NCI-H2107 treated with DMSO at 0.1 percent for 48 hours (cell line): ENCODE measurements around the gene CFAP65.

Source experiments
- DNase-seq: peaks from one replicate; lab custom pipeline; 2025; ENCODE audit not compliant: unreplicated experiment; lab: John Stamatoyannopoulos, UW

CFAP65 gene

GRCh38 chr2:219017201-219017931 is 23.9 kb downstream of the CFAP65 start:
- DNase-seq: no peak

- no peak for DNase-seq
Measured at GRCh38 chr2:219016721-219017120, 24.6 kb downstream of the CFAP65 start.

DNA sequence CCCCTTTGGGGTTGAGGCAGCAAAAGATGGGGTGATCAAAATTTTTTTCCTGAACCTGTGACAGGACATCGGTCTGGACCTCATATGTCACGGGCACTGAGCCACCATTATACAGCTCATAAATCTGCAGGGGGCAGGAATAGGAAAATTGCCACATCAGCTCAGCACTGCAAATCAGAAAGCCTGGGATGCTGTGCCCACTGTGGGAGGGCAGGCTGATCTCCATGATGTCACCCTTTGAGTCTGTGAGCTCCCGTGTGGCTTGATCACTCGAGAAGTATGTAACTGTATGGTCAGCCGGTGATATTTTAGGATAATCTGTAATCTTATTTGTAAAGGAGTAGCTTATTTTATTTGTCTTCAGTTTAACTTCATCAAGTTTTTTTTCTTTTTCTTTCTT is 30.4 kb downstream of the CFAP65 start:
- DNase-seq: no peak

DNA sequence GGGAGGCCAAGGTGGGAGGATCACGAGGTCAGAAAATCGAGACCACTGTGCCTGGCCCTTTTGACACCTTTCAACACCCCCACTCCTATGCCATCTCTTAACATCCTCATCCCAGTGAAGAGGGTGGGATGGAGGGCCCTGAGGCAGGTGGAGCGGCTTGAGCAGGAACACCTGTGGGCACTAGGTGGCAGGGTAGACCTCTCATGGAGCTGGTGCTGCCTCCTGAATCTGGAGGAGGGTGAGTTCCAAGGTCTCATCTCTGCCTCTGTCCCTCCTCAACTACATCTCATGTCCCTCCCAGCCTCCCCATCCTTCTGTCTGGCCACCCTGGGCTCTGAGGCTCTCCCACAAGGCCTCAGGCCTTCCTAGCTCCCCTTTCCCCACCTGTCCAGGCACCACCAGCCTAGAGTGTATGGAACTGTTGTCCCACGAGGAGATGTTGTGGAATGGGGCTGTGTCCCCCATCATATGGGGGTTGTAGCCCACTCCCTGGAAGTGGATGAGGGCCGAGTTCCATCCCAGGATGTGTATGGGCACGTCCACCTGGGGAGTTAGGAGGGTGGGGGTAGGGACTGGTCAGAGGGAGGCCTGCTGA is 31.1 kb downstream of the CFAP65 start:
- DNase-seq: no peak

DNA sequence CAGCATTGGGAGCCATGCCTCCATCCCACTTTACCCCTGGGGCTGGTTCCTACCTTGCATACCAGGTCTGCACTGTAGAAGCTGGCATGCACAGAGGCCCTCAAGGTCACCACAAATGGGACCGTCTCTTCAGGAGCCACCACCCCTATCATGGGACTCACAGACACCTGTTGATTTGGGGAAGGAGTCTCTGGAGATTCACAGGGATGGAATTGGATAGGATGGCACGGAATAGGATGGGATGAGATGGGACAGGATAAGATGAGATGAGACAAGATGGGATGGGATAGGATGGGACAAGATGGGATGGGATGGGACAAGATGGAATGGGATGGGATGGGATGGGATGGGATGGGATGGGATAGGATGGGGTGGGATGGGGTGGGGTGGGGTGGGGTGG is 32.0 kb downstream of the CFAP65 start:
- no peak for DNase-seq

- no peak for DNase-seq
Measured at GRCh38 chr2:219003979-219004378, 37.3 kb downstream of the CFAP65 start.

DNA sequence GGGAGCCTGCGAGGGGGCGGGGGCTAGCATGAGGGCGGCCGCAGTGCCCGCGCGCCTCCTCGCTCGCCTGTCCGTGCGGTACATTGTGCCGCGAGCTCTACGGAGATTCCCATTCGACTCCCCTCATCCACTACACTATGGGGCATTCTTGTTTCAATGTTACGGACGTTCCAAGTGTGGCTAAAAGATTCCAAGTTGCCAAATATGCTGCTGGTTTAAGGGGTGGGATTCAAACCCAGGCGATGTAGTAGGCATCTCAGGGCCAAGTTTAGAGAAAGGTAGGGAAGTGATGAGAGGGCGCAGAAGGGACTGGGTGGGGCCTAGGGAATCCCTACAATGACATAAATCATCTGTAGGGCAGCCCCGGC is 38.1 kb downstream of the CFAP65 start:
- DNase-seq: no peak

GRCh38 chr2:219002395-219003266 is 38.7 kb downstream of the CFAP65 start:
- DNase-seq: peak; percentile 53

- DNase-seq: peak; percentile 91
Measured at GRCh38 chr2:219001577-219002394, 39.5 kb downstream of the CFAP65 start.

DNA sequence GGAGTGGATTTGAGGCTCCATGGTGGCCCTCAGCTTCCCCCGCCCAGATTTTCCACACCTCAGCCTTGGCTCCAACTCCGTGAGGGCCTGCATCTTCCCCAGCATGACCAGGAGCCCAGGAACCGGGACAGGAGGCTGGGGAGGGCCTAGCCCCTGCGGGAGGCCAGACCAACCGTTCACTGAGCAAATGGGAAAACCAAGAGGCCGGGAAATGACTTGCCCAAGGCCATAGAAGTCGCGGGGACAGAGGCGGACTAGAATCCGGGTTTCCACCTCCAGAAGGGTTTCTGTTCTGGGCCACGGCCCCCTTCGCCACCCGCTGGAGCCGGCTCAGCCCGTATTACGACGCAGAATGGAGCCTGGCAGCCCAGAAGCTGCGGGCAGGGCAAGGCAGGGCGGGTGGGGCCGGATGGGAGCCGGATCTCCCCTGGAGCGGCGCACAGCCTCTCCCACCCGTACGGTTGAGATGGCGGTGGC is 40.2 kb downstream of the CFAP65 start:
- DNase-seq: no peak

DNA sequence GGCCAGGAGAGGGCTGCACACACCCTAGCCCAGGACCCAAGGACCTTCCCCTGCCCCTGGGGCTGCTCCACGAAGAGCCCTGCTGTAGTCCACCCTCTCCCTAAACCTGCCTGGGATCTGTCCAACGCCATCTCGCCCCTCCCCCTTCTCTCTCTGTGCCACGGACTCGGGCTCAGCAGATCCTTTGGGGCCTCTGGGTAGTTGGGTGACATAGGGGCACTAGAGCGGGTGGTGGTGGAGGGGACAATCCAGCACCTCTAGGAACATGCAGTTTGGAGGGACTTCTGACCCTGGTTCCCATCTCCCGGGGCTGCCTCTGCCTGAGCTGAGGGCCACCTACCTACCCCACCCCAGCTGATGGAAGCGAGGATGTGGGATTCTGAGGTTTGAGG is 40.8 kb downstream of the CFAP65 start:
- peak; percentile 44 for DNase-seq

- DNase-seq: peak; percentile 77
Measured at GRCh38 chr2:218999881-219000568, 41.3 kb downstream of the CFAP65 start.

GRCh38 chr2:218999021-218999880 is 42.1 kb downstream of the CFAP65 start:
- no peak for DNase-seq

- peak; percentile 53 for DNase-seq
Measured at GRCh38 chr2:218998414-218999002, 42.8 kb downstream of the CFAP65 start.

- peak; percentile 56 for DNase-seq
Measured at GRCh38 chr2:218997731-218998130, 43.6 kb downstream of the CFAP65 start.

GRCh38 chr2:218996937-218997336 is 44.4 kb downstream of the CFAP65 start:
- peak; percentile 56 for DNase-seq

DNA sequence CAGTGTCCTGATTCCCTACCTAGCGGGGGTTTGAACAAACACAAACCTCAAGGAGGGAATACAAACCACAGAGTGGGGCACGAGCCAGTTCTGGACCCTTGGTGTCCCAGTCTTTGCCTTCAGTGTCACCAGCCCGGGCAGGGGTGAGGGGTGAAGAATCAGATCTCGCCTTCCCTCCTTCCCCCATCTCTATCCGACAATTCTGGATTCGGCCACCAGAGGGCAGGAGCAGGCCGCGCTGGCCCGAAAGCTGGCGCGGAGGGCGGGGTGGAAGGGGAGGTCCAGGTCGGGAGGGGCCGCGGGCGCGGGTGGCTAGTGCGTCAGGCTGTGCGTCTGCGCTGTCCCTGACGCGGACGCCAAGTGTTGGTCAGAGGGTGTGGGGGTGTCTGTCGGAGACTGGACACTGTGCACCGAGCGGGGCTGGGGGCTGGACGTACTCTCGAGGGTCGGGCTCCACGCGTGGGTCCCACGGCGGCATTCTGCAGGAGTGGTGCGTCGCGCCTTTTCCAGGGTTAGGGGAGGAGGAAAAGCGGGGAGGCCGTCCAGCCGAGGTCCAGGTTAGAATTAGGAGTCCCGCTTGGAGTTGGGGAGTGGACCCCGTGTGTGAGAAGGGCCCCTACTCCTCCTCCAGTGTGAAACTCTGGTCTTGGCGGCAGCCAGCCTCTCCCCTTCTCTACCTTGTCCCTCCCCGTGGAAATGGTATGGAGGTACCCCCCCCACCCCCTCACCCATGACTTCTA is 45.2 kb downstream of the CFAP65 start:
- peak; percentile 53 for DNase-seq

- DNase-seq: no peak
Measured at GRCh38 chr2:218995561-218995960, 45.8 kb downstream of the CFAP65 start.
